Endothelial cell (in vitro differentiated cells): Measurements from ENCODE around the gene CACNG8. TPM values are rescaled to one million over a fixed set of nuclear protein-coding genes. Genes with fewer than 3 reads are reported as not detected.

Experiments used
- DNase-seq: peaks from one replicate; pipeline ENCODE4 v3.0.0; 2021; ENCODE audit warnings: low spot score
- H3K27ac Mint-ChIP-seq: one replicate; pipeline ENCODE4 v1.8.0; 2021; ENCODE audit warnings: mixed read lengths, inconsistent platforms; ENCODE audit not compliant: unreplicated experiment
- H3K27me3 Mint-ChIP-seq: one replicate; pipeline ENCODE4 v1.8.0; 2021; ENCODE audit warnings: mild to moderate bottlenecking, moderate library complexity, mixed read lengths, inconsistent platforms; ENCODE audit not compliant: unreplicated experiment
- H3K36me3 Mint-ChIP-seq: one replicate; pipeline ENCODE4 v1.8.0; 2021; ENCODE audit warnings: mild to moderate bottlenecking, low read depth, mixed read lengths, inconsistent platforms; ENCODE audit not compliant: unreplicated experiment
- H3K4me1 Mint-ChIP-seq: one replicate; pipeline ENCODE4 v1.8.0; 2021; ENCODE audit warnings: mild to moderate bottlenecking, mixed read lengths, inconsistent platforms; ENCODE audit not compliant: unreplicated experiment
- H3K4me3 Mint-ChIP-seq: one replicate; pipeline ENCODE4 v1.8.0; 2021; ENCODE audit warnings: mild to moderate bottlenecking, mixed read lengths, inconsistent platforms; ENCODE audit not compliant: unreplicated experiment
- H3K9me3 Mint-ChIP-seq: one replicate; pipeline ENCODE4 v1.8.0; 2021; ENCODE audit warnings: mixed read lengths, inconsistent platforms; ENCODE audit not compliant: unreplicated experiment
- total RNA-seq: library from RNA; stranded (reverse); fragmentation: NEBNext Ultra II Directional; extraction: Animal tissue kit (Norgen Biotek cat#: 25700); gene quantifications from one replicate; pipeline ENCODE4 v1.2.1, GENCODE V29; 2021; ENCODE audit not compliant: unreplicated experiment
- TF ChIP-seq, protein P1 (sequence below): fragments of 200-600 bp; sonication (generic); IDR thresholded peaks from one replicate; pipeline ENCODE4 v1.5.0; 2021; ENCODE audit warnings: antibody characterized with exemption; ENCODE audit not compliant: unreplicated experiment

CACNG8 gene
- total RNA-seq, 1 donor from 2014 or later = 12.9 TPM

DNA sequence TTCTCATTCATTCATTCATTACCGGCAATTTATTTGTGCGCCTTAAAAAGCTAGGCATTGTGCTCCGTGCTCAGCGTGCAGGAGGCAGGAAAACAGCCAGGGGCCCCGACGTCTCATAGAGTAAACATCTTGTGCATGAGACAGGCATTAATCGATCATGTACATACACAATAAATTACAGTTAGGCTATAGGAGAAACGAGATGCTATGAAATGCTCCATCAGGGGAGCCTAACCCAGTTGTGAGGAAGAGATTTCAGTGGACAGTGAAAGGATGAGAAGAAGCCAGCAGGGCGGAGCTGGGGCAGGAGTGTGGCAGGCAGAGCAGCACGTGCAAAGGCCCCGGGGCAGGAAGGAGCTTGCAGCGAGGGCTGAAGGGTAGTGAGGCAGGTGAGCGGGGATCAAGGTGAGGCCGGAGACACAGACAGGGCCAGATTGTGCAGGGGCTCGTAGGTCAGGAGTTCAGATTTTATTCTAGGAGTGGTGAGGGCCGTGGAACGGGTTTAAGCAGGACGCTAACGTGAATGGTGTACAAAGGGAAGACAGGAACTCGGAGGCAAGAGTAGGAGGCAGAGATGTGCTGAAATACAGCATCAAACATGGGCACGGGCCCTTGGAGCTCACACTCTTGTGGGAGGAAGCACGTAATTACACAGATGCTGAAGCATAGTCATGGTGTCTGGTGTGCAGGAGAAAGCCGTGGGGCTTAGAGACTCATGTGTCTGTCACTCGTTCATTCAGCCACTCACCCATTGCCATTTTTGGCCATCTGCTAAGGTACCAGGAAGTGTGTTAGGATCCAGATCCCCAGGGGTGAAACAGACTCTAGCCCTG lies 20.9 kb downstream of the CACNG8 start:
- TF ChIP-seq, protein P1, sequence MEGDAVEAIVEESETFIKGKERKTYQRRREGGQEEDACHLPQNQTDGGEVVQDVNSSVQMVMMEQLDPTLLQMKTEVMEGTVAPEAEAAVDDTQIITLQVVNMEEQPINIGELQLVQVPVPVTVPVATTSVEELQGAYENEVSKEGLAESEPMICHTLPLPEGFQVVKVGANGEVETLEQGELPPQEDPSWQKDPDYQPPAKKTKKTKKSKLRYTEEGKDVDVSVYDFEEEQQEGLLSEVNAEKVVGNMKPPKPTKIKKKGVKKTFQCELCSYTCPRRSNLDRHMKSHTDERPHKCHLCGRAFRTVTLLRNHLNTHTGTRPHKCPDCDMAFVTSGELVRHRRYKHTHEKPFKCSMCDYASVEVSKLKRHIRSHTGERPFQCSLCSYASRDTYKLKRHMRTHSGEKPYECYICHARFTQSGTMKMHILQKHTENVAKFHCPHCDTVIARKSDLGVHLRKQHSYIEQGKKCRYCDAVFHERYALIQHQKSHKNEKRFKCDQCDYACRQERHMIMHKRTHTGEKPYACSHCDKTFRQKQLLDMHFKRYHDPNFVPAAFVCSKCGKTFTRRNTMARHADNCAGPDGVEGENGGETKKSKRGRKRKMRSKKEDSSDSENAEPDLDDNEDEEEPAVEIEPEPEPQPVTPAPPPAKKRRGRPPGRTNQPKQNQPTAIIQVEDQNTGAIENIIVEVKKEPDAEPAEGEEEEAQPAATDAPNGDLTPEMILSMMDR = no peak
- Mint-ChIP-seq H3K27ac (no peak overlapping the region), H3K27me3 (peaks cover 13% of the 10 kb centered on the region), H3K9me3 (no peaks in the 10 kb centered on the region), H3K4me1 (peaks cover 18% of the 10 kb centered on the region), H3K36me3 (peaks cover 12% of the 10 kb centered on the region), H3K4me3 (no peak overlapping the region)
- no peak for DNase-seq

DNA sequence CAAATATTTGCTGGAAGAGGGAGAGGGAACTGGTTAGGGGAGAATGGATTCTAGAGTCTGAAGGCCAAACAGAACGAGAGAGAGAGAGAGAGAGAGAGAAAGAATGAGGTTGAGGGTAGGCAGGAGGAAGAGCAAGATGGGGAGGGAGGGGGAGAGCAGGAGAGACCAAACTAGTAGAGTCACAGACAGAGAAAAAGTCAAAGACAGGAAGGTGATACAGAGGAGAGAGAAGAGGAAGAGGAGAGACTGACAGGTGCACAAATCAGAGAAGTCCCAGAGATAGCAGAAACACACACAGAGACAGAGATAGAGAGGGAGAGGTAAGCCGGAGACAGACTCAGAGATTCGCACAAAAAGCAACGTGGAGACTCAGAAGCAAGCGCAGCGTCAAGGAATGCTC lies 23.1 kb downstream of the CACNG8 start:
- Mint-ChIP-seq H3K27ac (no peak overlapping the region), H3K27me3 (peaks cover 8% of the 10 kb centered on the region), H3K9me3 (no peaks in the 10 kb centered on the region), H3K36me3 (peaks cover 8% of the 10 kb centered on the region), H3K4me1 (peaks cover 5% of the 10 kb centered on the region), H3K4me3 (no peak overlapping the region)
- DNase-seq = no peak
- TF ChIP-seq, protein P1 = no peak

DNA sequence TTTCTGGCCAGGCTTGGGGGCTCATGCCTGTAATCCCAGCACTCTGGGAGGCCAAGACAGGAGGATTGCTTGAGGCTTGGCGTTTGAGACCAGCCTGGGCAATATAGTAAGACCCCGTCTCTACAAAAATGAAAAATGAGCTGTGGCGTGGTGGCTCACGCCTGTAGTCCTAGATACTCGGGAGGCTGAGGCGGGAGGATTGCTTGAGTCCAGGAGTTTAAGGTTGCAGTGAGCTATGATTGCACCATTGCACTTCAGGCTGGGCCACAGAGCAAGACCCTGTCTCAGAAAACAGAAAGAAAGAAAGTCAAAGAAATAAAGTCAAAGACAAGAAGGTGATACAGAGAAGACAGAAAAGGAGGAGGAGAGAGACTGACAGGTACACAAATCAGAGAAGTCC lies 26.2 kb downstream of the CACNG8 start:
- H3K4me3 Mint-ChIP-seq = no peak overlapping the region
- no peak overlapping the region for H3K27ac Mint-ChIP-seq

DNA sequence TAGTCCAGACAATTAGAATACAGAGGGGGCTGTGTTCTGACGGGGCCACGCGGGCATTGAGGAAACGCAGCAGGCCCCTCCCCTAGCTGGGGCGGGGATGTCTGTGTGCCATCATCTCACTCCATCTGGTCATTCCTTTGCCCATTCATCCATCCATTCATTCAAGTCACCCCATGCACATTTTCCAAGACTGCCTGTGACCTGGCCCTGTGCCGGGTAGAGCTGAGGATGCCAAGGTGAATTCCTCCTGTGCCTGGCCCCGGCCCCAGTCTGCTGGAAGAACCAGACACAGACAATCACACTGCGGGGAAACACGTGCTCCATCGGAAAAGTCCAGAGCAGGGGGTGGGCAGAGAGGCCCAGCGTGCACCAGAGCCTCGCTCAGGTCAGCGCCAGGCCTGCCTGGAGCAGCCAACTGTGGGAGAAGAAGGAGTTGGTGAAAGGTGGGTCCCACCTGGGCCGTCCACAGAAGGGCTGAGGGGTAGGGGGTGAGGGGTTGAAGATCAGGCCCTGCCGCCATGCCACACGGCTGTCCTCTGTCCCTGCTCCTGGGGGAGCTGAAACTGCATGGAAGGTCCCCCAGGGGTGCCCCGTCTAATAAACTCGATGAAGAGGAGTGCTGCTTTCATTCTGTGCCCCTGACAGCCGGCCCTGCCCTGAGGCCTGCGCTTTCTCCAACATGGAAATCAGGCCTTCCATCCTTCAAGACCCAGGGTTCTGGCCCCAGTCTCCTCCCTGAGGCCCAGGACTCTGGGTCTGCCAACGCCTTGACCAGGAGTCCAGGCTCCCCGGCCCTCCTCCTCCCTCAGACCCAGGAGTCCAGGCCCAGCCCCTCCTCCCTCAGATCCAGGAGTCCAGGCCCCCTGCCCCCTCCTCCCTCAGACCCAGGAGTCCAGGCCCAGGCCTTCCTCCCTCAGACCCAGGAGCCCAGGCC lies 27.1 kb downstream of the CACNG8 start:
- Mint-ChIP-seq H3K36me3 (peaks cover 5% of the 10 kb centered on the region), H3K9me3 (no peaks in the 10 kb centered on the region), H3K4me1 (peaks cover 13% of the 10 kb centered on the region), H3K27ac (no peak overlapping the region), H3K4me3 (no peak overlapping the region), H3K27me3 (peaks cover 13% of the 10 kb centered on the region)
- TF ChIP-seq, protein P1 = no peak
- no peak for DNase-seq

More for the DNA sequence above, 26.2 kb downstream of the CACNG8 start:
- Mint-ChIP-seq H3K9me3 (no peaks in the 10 kb centered on the region), H3K4me1 (peaks cover 8% of the 10 kb centered on the region), H3K36me3 (peaks cover 5% of the 10 kb centered on the region), H3K27me3 (peaks cover 8% of the 10 kb centered on the region)
- DNase-seq = no peak
- TF ChIP-seq, protein P1 = no peak
